ENCODE measurements around the gene PPM1L. TPM values are rescaled to one million over a fixed set of nuclear protein-coding genes. Genes with fewer than 3 reads are reported as not detected.

PPM1L gene
- total RNA-seq, 1 donor, result 0.86 TPM

- no peak for DNase-seq (ENCODE audit: low read depth)
- no peak for TF ChIP-seq CTCF (IDR thresholded peaks at IDR 0.05; ENCODE audit: insufficient read depth, low read depth, low read length)
- no peak overlapping the region for H3K4me3 ChIP-seq (ENCODE audit: low read depth, low read length)
Measured at GRCh38 chr3:161050935-161051334, 294.9 kb downstream of the PPM1L start.

- no peak for DNase-seq (ENCODE audit: low read depth)
- H3K4me3 ChIP-seq (ENCODE audit: low read depth, low read length), result no peak overlapping the region
- no peak for TF ChIP-seq CTCF (IDR thresholded peaks at IDR 0.05; ENCODE audit: insufficient read depth, low read depth, low read length)
Measured at GRCh38 chr3:161051856-161052255, 295.8 kb downstream of the PPM1L start.

- no peak for DNase-seq (ENCODE audit: low read depth)
- H3K4me3 ChIP-seq (ENCODE audit: low read depth, low read length), result no peak overlapping the region
- no peak for TF ChIP-seq CTCF (IDR thresholded peaks at IDR 0.05; ENCODE audit: insufficient read depth, low read depth, low read length)
Measured at GRCh38 chr3:161054860-161055604, 299.0 kb downstream of the PPM1L start.

DNA sequence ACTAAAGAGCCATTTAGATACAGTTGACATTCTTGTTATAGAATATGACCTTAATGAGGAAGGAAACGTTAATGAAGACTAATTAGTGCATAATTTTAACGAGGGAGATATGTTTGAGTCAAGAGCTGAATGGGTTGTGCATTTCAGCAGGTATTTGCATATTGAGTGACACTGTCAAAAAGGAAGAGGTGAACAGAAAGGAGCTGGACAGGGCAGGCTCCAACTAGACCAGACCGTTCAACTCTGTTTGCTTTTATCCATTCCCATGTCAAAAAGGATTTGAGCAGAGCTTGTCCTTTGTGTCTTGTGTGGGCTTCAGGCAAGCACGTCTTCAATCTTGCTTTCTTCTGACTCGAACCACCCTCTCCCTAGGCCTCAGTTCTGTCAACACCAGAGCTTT is 308.4 kb downstream of the PPM1L start:
- TF ChIP-seq CTCF (IDR thresholded peaks at IDR 0.05; ENCODE audit: insufficient read depth, low read depth, low read length), result no peak
- no peak for DNase-seq (ENCODE audit: low read depth)
- no peak overlapping the region for H3K4me3 ChIP-seq (ENCODE audit: low read depth, low read length)

DNA sequence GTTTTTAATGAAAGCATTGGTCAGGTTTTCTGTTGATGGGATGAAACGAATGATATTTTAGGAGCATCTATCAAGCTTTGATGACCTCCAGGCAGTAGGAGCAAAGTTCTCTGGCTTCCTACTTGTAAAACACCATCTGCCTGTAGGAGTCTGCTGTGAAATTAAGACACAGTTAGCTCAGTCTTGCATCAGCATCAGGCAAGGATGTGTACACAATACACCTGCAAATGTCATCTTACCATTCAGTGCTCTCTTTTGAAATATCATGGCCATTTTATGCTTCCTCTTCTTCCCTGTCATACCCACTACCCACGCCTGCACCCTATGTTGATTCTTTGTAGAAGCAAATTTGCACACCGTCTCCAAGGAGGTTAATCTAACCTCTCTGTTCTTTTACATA is 310.9 kb downstream of the PPM1L start:
- H3K4me3 ChIP-seq (ENCODE audit: low read depth, low read length), result no peak overlapping the region
- DNase-seq (ENCODE audit: low read depth), result no peak
- TF ChIP-seq CTCF (IDR thresholded peaks at IDR 0.05; ENCODE audit: insufficient read depth, low read depth, low read length), result no peak

DNA sequence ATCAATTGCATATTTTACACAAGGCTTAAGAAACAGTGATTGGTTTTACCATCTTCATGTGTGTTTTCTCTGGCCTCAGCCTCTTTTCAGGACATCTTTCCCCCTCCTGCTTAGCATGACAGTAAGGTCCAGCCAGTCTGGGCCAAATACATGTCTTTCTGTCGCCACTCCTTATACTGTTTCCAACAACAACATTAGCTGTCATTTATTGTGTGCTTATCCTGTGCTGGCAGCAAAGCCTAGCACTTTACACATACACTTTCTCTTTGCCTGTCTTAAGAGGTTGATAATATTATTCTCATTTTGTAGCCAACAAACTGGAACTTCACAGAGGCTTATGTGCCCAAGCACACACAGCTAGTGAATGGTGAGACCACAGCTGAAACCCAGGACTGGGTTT is 311.3 kb downstream of the PPM1L start:
- H3K4me3 ChIP-seq (ENCODE audit: low read depth, low read length), result no peak overlapping the region
- no peak for DNase-seq (ENCODE audit: low read depth)
- TF ChIP-seq CTCF (IDR thresholded peaks at IDR 0.05; ENCODE audit: insufficient read depth, low read depth, low read length), result no peak

Measured in fibroblast of villous mesenchyme (primary cell).